HUES64 (cell line): ENCODE data around the gene QRFPR.
"Not testable (repeated sequence)": the region's sequence is repeated elsewhere in the genome, so short reads cannot be mapped to it uniquely, and the experiment has no call there.

Experiments
- H3K27ac ChIP-seq: 2 replicates; pipeline ENCODE4 v1.7.0; 2013; ENCODE audit warnings: low read depth, low read length, inconsistent platforms
- H3K27me3 ChIP-seq: 2 replicates; pipeline ENCODE4 v1.6.1; 2013; ENCODE audit warnings: mild to moderate bottlenecking, low read length; ENCODE audit not compliant: insufficient read depth
- H3K36me3 ChIP-seq: 2 replicates; pipeline ENCODE4 v1.6.1; 2013; ENCODE audit warnings: mild to moderate bottlenecking, low read length; ENCODE audit not compliant: insufficient read depth
- H3K4me1 ChIP-seq: 2 replicates; pipeline ENCODE4 v1.6.1; 2013; ENCODE audit warnings: mild to moderate bottlenecking, low read length, moderate library complexity; ENCODE audit not compliant: insufficient read depth
- H3K4me3 ChIP-seq: 2 replicates; pipeline ENCODE4 v1.5.1; 2013; ENCODE audit warnings: mild to moderate bottlenecking, low read length, moderate library complexity
- H3K9ac ChIP-seq: 2 replicates; pipeline ENCODE4 v1.6.1; 2013; ENCODE audit warnings: mild to moderate bottlenecking, low read depth, low read length
- H3K9me3 ChIP-seq: 2 replicates; pipeline ENCODE4 v1.6.1; 2013; ENCODE audit warnings: low read depth, low read length; ENCODE audit not compliant: insufficient read depth
- whole genome bisulfite sequencing: fragments of 150-250, 120-280 bp; methylation state at CpG from one replicate; pipeline ENCODE4 v1.1.7; 2013; ENCODE audit warnings: missing lambda C conversion rate; 5-methylcytosine and 5-hydroxymethylcytosine counted together

The QRFPR gene

DNA sequence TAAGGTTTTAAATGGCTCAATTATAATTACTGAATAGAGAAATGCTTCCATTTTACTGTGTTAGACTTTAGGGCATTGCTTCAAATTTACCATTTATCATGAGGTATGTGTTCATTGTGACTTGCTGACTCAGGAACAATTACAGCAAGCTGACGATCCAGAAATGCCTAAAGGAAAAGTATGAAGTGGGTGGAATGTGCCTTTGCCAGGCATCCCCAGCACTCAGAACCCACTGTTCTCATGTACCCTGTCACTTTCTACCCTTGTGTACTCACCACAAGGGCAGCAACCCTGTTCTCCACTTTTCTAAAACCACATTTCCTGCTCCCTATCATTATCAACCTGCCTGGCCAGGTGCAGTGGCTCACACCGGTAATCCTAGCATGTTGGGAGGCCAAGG lies 41.5 kb downstream of the QRFPR start:
- H3K4me3 ChIP-seq, result no peak overlapping the region
- H3K9me3 ChIP-seq, result no peaks in the 10 kb centered on the region
- 95% methylated on average over 2 of the region's 2 CpGs for WGBS
- H3K4me1 ChIP-seq, result peaks cover 11% of the 10 kb centered on the region; the same call in 1 of the 2 replicates
- H3K27me3 ChIP-seq, result no peaks in the 10 kb centered on the region
- no peak overlapping the region for H3K27ac ChIP-seq
- no peak overlapping the region for H3K9ac ChIP-seq
- H3K36me3 ChIP-seq, result no peaks in the 10 kb centered on the region

GRCh38 chr4:121338518-121338917 lies 42.3 kb downstream of the QRFPR start:
- no peaks in the 10 kb centered on the region for H3K27me3 ChIP-seq
- no peak overlapping the region for H3K9ac ChIP-seq
- WGBS, result 86% methylated on average over 7 of the region's 7 CpGs
- no peaks in the 10 kb centered on the region for H3K9me3 ChIP-seq
- H3K4me3 ChIP-seq, result no peak overlapping the region
- H3K27ac ChIP-seq, result no peak overlapping the region
- no peaks in the 10 kb centered on the region for H3K36me3 ChIP-seq
- H3K4me1 ChIP-seq, result peaks cover 11% of the 10 kb centered on the region; the same call in 1 of the 2 replicates

DNA sequence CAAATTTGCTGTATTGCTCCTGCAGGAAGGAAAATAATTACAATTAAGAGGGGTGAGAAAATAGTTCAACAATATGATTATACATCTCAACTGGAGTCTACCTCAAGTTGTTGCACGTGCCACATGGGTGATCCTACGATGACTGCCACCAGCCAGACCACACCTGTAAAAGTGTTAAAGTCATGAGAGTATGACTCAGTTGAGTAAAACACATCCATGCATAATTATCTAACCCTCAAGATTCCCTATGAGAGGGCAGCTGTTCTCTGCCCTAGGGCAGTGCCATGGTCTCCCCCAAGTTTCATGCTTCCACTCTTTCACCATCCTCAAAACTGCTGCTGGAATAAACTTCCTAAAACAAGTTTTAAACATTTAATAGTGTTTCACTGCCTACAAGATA lies 44.1 kb downstream of the QRFPR start:
- Histone ChIP-seq H3K36me3 (no peaks in the 10 kb centered on the region), H3K4me3 (no peak overlapping the region)
- WGBS, result 100% methylated on average over 2 of the region's 2 CpGs

DNA sequence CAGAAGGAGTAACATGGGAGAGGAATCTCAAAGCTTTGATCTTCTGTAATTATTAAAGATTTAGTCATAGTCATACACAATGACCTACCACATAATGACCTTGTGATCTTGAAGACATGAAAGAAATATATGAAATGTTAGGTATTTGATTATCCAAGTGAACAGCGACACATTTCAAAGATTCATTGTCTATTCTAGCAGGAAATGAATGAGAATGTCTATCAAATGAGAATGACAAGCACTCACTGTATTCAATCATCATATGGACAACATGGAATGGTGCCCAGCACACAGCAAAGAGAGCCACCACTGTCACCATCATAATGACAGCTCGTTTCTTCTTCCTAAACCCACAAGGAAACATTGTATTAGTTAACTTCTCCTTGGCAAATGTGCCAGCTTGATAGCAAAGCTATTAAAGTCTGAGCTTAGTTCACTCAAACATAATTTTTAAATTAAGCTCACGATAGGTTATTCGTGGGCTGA lies 50.6 kb downstream of the QRFPR start:
- Histone ChIP-seq H3K36me3 (no peaks in the 10 kb centered on the region), H3K9ac (no peak overlapping the region), H3K27me3 (no peaks in the 10 kb centered on the region), H3K4me3 (no peak overlapping the region), H3K9me3 (no peaks in the 10 kb centered on the region), H3K27ac (no peak overlapping the region), H3K4me1 (peaks cover 9% of the 10 kb centered on the region; the same call in 1 of the 2 replicates)
- 85% methylated on average over 4 of the region's 4 CpGs for WGBS

More for the DNA sequence above, 44.1 kb downstream of the QRFPR start:
- no peak overlapping the region for H3K27ac ChIP-seq
- no peaks in the 10 kb centered on the region for H3K27me3 ChIP-seq
- H3K9me3 ChIP-seq, result no peaks in the 10 kb centered on the region
- H3K9ac ChIP-seq, result no peak overlapping the region
- H3K4me1 ChIP-seq, result peaks cover 11% of the 10 kb centered on the region; the same call in 1 of the 2 replicates

DNA sequence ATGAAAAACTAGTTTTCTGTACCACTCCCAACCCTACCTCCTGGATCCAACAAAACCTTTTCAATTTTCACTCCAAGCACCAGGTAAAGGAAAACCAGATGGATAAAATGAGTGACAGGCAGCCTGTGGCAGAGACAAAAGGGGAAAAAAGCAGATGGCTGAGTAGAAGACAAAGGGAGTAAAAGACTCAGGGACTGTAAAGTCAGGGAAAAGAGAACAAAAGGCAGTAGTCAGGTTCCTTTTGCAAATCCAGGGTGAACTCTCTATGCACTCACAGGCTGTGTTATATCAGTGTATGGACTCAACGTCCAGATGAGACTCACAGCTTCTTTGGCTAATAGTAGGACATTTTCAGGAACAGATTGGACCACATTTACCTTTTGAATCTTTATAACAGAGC lies 54.2 kb downstream of the QRFPR start:
- H3K9me3 ChIP-seq, result no peaks in the 10 kb centered on the region
- no peaks in the 10 kb centered on the region for H3K27me3 ChIP-seq
- H3K27ac ChIP-seq, result no peak overlapping the region
- no peak overlapping the region for H3K4me3 ChIP-seq
- H3K4me1 ChIP-seq, result peaks cover 9% of the 10 kb centered on the region; the same call in 1 of the 2 replicates
- WGBS, result 69% methylated on average over 1 of the region's 1 CpG
- no peaks in the 10 kb centered on the region for H3K36me3 ChIP-seq
- 0 out of 2 replicates have a peak overlapping the region, but pooled peaks have one; percentile 22 for H3K9ac ChIP-seq

GRCh38 chr4:121324331-121324730 lies 56.5 kb downstream of the QRFPR start:
- 83% methylated on average over 1 of the region's 3 CpGs for WGBS

GRCh38 chr4:121321466-121321865 lies 59.4 kb downstream of the QRFPR start:
- no peaks in the 10 kb centered on the region for H3K9me3 ChIP-seq
- no peak overlapping the region for H3K4me3 ChIP-seq
- no peak overlapping the region for H3K9ac ChIP-seq
- H3K27ac ChIP-seq, result no peak overlapping the region
- H3K4me1 ChIP-seq, result peaks cover 3% of the 10 kb centered on the region; the same call in 1 of the 2 replicates
- no peaks in the 10 kb centered on the region for H3K27me3 ChIP-seq
- H3K36me3 ChIP-seq, result no peaks in the 10 kb centered on the region
- WGBS, result 92% methylated on average over 2 of the region's 3 CpGs

More at GRCh38 chr4:121324331-121324730, 56.5 kb downstream of the QRFPR start:
- H3K4me3 ChIP-seq, result no peak overlapping the region
- H3K9ac ChIP-seq, result no peak overlapping the region
- no peaks in the 10 kb centered on the region for H3K27me3 ChIP-seq
- H3K9me3 ChIP-seq, result no peaks in the 10 kb centered on the region
- no peaks in the 10 kb centered on the region for H3K36me3 ChIP-seq
- H3K27ac ChIP-seq, result no peak overlapping the region
- H3K4me1 ChIP-seq, result peaks cover 9% of the 10 kb centered on the region; the same call in 1 of the 2 replicates

DNA sequence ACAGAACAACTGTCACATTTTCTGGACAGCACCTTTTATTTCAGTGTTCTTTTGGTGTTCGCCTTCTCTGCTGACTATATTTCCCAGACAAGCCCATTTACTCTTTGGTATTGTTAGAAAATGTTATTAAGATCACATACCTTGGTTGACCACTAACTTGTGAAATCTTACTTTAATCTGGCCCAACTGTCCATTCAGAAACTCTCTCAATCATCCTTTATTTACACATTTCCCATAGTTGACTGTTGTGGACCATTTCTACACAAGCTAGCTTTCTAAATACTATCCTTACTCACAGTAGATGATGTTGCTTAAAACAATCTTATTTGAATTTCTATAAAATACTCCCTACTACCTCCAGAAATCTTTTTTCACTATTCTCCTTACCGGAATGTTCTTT lies 64.7 kb downstream of the QRFPR start:
- WGBS, result 97% methylated on average over 2 of the region's 2 CpGs
- no peak overlapping the region for H3K4me3 ChIP-seq
- no peaks in the 10 kb centered on the region for H3K36me3 ChIP-seq
- H3K27ac ChIP-seq, result no peak overlapping the region
- H3K4me1 ChIP-seq, result no peaks in the 10 kb centered on the region
- H3K9me3 ChIP-seq, result no peaks in the 10 kb centered on the region
- no peak overlapping the region for H3K9ac ChIP-seq
- H3K27me3 ChIP-seq, result no peaks in the 10 kb centered on the region

DNA sequence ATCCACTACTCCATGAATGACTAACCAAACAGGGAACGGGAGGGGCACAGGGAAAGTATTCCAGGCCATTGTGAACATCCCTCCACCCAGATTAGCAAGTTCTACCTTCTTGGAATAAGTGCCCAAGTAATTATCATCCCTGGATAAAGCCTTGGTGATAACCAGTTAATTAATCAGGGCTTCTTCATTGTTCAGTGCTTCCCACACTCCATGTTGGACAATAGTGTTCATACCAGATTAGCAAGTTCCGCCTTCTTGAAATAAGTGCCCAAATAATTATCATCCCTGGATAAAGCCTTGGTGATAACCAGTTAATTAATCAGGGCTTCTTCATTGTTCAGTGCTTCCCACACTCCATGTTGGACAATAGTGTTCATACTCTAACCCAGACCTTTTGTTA lies 67.4 kb downstream of the QRFPR start:
- H3K27ac ChIP-seq, H3K4me1 ChIP-seq, H3K36me3 ChIP-seq, H3K4me3 ChIP-seq, H3K27me3 ChIP-seq, H3K9me3 ChIP-seq, H3K9ac ChIP-seq: not testable (repeated sequence)
- WGBS, result 97% methylated on average over 2 of the region's 2 CpGs

- no peaks in the 10 kb centered on the region for H3K27me3 ChIP-seq
- WGBS, result 70% methylated on average over 7 of the region's 7 CpGs
- H3K4me3 ChIP-seq, result no peak overlapping the region
- no peak overlapping the region for H3K27ac ChIP-seq
- no peaks in the 10 kb centered on the region for H3K9me3 ChIP-seq
- no peak overlapping the region for H3K9ac ChIP-seq
- H3K4me1 ChIP-seq, result no peaks in the 10 kb centered on the region
- H3K36me3 ChIP-seq, result no peaks in the 10 kb centered on the region
These were observed 72.0 kb downstream of the QRFPR start for GRCh38 chr4:121308828-121309227.

- no peak overlapping the region for H3K9ac ChIP-seq
- no peaks in the 10 kb centered on the region for H3K36me3 ChIP-seq
- 91% methylated on average over 1 of the region's 1 CpG for WGBS
- H3K4me3 ChIP-seq, result no peak overlapping the region
- no peaks in the 10 kb centered on the region for H3K27me3 ChIP-seq
- H3K4me1 ChIP-seq, result no peaks in the 10 kb centered on the region
- H3K9me3 ChIP-seq, result no peaks in the 10 kb centered on the region
- H3K27ac ChIP-seq, result no peak overlapping the region
These were observed 72.5 kb downstream of the QRFPR start for GRCh38 chr4:121308328-121308663.
